Measurements from ENCODE around the gene ASCL2.
"Not testable (repeated sequence)": the region's sequence is repeated elsewhere in the genome, so short reads cannot be mapped to it uniquely, and the experiment has no call there.

ASCL2 gene

DNA sequence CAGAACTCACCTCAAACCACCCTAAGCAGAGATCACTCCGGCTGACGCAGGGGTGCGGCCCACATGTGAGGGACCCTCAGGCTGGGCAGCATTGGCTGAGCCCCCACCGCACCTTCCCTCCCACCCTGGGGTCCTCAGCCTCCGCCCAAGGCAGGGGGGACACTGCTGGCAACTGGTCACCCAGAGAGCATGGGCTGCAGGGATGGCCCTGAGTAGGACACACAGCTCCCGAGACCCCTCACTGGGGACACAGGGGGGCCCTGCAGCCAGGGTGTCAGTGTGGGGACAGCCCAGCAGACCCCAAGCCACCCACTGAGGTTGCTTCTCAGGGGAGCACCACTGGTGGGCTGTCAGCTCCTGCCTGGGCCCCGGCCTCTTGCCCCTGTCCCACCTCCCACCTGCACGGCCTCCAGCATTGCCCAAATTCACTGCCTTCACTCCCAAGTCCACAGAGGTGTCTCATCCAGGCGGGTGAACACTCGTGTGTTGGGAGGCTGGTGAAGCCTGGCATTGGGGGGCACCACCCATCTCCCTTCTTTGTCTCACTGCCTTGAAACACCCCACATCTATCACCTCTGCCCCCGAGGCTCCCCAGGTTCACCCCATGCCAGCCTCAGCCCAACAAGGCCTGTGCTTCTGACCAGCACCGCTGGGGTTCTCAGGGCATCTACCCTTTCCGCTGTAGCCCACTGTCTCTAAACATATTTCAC lies 26.7 kb upstream of the ASCL2 start:
- DNase-seq = no peak

- DNase-seq = no peak
Measured at GRCh38 chr11:2295971-2296912, 25.9 kb upstream of the ASCL2 start.

DNA sequence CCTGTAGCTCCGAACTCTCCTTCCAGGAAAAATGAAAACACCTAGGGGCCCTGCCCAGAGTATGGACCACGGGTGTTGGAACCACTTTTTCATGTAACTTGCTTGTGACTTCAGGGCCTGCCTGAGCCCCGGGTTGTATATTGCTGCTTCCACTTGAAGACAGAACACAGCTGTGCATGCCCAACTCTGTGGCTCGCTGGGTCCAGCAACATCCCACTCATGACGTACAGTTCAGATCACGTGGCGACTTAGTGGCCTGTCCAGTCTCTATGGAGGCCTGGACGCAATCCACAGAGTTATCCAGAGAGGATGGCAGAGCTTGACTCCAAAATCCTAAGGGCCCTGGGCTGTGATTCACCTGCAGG lies 24.5 kb upstream of the ASCL2 start:
- DNase-seq = no peak

GRCh38 chr11:2293984-2294925 lies 23.9 kb upstream of the ASCL2 start:
- DNase-seq = no peak

GRCh38 chr11:2293531-2293971 lies 23.2 kb upstream of the ASCL2 start:
- no peak for DNase-seq

- no peak for DNase-seq
Measured at GRCh38 chr11:2290351-2290841, 20.0 kb upstream of the ASCL2 start.

GRCh38 chr11:2289859-2290258 lies 19.5 kb upstream of the ASCL2 start:
- DNase-seq = no peak

GRCh38 chr11:2289350-2289749 lies 19.0 kb upstream of the ASCL2 start:
- DNase-seq = no peak

DNA sequence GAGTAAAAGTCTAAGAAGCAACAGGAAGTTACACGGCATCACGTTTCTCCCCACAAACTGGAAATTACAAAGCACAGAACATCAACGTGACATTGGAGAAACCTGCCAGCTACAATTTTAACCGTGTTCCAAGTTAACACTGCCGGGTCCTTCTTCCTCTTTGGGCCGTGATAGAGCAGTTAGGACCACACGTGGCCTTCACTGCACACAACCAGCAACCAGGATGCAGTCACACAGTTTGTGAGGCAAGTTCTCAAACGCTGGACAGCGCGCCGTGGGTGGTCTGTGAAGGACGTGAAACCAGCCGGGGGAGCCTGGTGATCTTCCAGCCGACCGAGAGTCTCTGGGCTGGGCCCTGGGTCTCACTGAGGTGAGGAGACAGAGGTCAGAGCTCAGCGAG lies 16.7 kb upstream of the ASCL2 start:
- no peak for DNase-seq

- not testable (repeated sequence) for DNase-seq
Measured at GRCh38 chr11:2286350-2286749, 16.0 kb upstream of the ASCL2 start.

DNA sequence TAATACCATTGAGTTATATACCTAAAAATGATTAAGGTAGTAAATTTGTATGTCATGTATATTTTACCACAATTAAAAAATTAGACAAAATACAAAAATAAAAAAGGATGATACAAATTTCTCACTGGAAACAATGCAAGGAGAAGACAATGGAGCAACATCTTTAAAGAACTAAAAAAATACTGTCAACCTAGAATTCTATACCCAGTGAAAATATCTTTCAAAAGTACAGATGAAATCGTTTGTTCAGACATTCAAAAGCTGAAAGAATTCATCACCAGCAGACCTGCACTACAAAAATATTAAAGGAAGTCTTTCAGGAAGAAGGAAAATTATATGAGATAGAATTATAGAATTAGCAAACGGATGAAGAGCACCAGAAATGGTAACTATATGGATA lies 9.8 kb upstream of the ASCL2 start:
- DNase-seq = no peak

GRCh38 chr11:2277933-2278523 lies 7.6 kb upstream of the ASCL2 start:
- no peak for DNase-seq

- no peak for DNase-seq
Measured at GRCh38 chr11:2277008-2277346, 6.6 kb upstream of the ASCL2 start.

DNA sequence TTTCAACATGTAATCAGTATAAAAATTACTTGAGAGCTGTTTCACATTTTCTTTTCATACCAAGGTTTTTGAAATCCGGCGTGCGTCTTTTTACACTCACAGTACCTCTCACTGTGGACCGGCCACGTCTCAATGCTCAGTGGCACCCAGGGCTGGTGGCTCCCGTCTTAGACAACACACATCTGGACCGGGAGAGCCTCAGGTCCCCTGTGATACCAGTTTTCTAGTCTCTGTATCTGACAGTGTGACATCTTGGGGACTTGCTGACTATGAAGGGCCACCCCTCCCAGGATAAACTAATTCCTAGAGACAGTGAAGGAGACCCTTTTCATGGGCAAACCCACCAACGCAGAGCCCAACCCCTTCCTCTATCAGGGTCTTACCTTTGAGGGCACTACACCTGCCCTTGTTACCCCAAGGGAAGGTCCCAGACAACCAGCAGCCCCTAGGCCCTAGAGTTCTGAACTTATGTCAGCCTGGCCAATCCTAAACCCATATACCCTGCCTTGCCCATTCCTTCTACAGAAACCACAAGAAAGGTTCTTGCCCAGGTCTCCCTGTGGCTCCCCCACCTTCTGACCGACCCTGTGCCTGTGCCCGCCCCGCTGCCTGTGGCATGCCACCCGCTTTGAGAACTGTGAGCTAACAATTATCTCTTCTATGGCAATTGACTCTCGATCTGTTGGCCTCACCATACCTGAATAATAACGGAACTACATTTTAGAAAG lies 6.1 kb upstream of the ASCL2 start:
- DNase-seq = no peak

- DNase-seq = no peak
Measured at GRCh38 chr11:2275334-2276279, 5.2 kb upstream of the ASCL2 start.

DNA sequence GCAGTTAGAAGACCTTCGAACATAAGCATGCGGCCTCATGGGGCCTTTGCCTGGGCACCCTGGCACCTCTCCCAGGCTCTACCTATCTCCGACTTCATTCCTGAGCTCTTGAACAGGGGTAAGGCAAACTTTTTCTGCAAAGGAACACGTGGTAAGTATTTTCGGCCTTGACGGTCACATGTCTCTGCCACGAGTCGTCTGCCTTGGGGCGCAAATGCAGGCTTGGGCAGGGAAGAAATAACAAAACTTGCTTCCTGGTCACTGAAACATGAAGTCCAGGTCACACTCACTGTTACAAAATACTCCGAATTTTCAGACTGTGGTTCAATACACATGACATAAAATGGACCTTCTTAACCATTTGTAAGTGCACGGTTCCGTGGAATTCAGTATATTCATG lies 3.4 kb upstream of the ASCL2 start:
- no peak for DNase-seq

- no peak for DNase-seq
Measured at GRCh38 chr11:2273311-2273710, 2.9 kb upstream of the ASCL2 start.

DNA sequence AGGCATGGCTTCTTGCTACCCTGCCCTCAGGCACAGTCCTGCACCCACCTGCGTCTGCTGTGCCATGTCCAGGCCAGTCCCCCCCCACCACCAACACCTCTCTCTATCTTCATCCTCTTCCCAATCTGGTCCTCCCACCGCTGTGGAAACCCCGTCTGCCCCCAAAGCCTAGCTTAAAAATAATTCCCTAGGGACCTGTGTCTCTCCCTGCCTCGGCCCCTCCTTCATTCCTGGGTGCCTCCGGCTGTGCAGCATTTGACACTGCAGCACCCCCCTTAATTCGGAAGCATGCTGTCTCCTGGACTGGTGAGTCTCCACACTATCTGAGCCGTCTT lies 2.5 kb upstream of the ASCL2 start:
- no peak for DNase-seq

DNA sequence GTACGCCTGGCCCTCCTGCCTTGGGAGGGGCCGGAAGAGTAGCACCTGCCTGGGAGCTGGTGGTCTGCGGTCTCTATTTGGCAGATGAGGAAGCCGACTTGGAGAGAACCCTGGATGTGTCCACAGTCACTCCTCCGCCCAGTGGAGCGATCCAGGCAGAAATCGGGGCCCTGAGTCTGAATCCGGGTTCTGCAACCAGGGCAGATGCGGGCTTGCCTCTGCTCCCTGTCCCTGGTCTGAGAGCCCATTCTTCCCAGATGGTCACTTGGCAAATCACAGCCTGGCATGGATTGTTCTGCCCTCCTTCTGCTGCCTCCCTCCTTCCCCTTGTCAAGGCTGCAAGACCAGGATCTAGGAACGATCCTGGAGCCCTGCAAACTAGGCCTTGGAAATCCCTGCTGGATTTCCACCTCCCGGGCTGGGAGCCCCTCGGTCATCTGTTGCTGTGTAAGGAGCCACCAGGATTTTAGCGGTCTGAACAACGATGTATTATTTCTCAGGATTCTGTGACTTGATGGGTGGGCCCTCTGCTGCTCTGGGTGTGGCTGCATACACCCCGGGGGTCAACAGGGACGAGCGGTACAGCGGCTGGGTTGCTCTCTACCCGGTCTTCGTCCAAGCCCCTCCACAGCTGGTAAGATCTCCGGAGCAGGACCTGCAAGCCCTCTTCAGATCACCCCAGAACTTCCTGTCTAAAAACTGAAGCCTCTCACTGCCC lies 2.0 kb upstream of the ASCL2 start:
- DNase-seq = no peak
